SK-N-SH treated with all-trans-retinoic acid at 6 μM for 48 hours (cell line): Measurements from ENCODE around the gene ANKRD44.

Experiments
- ZFP30 ChIP-seq: fragments of 450-650 bp; formaldehyde crosslinking; IDR thresholded peaks from 2 replicates; pipeline ENCODE4 v1.5.0; 2022; ENCODE audit warnings: mild to moderate bottlenecking, moderate library complexity
- TF ChIP-seq, protein P1 (sequence below): fragments of 250-450 bp; sonication (Bioruptor Pico); IDR thresholded peaks from 2 replicates; pipeline ENCODE4 v1.5.0; 2020; ENCODE audit warnings: mild to moderate bottlenecking, moderate library complexity

DNA sequence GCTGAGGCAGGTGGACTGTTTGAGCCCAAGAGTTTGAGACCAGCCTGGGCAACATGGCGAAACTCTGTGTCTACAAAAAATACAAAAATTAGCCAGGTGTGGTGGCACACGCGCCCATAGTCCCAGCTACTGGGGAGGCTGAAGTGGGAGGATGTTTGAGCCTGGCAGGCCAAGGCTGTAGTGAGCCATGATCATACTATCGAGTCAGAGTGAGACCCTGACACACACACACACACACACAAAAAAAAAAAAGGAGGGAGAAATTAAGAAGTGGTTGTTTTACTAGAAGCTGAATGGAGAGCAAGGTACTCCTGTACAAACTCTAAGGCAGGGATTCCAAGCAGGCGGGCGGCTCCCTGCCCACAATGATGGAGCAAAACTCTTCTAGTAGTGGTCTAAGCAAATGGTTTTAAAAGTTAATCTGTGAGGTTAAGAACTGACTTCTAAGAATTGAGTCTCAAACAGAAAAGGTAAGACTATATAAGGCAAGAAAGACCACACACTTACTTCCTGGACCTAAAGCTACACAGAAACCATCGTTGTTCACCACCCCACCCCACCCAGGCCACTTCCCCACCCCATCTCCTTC, 2.6 kb downstream of the ANKRD44 start:
- TF ChIP-seq ZFP30 (CRISPR knock-in tag): no peak
- TF ChIP-seq, protein P1, sequence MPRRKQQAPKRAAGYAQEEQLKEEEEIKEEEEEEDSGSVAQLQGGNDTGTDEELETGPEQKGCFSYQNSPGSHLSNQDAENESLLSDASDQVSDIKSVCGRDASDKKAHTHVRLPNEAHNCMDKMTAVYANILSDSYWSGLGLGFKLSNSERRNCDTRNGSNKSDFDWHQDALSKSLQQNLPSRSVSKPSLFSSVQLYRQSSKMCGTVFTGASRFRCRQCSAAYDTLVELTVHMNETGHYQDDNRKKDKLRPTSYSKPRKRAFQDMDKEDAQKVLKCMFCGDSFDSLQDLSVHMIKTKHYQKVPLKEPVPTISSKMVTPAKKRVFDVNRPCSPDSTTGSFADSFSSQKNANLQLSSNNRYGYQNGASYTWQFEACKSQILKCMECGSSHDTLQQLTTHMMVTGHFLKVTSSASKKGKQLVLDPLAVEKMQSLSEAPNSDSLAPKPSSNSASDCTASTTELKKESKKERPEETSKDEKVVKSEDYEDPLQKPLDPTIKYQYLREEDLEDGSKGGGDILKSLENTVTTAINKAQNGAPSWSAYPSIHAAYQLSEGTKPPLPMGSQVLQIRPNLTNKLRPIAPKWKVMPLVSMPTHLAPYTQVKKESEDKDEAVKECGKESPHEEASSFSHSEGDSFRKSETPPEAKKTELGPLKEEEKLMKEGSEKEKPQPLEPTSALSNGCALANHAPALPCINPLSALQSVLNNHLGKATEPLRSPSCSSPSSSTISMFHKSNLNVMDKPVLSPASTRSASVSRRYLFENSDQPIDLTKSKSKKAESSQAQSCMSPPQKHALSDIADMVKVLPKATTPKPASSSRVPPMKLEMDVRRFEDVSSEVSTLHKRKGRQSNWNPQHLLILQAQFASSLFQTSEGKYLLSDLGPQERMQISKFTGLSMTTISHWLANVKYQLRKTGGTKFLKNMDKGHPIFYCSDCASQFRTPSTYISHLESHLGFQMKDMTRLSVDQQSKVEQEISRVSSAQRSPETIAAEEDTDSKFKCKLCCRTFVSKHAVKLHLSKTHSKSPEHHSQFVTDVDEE (CRISPR knock-in tag): no peak
